Esophagus squamous epithelium (tissue), 5 donors: Measurements from ENCODE around the gene NISCH. TPM values are rescaled to one million over a fixed set of nuclear protein-coding genes. Genes with fewer than 3 reads are reported as not detected.
A peak's percentile ranks its signal among the peaks of the same experiment; 100 is the strongest.

ENCODE experiments used
- DNase-seq: peaks from one replicate; lab custom pipeline; 2025; lab: John Stamatoyannopoulos, UW
- H3K27ac ChIP-seq, 4 donors: fragments of 200-600 bp; sonication (generic); one replicate each; pipeline ENCODE4 v1.5.1; 2016 to 2019; ENCODE audit warnings: mild to moderate bottlenecking in 1 of 4
- H3K27me3 ChIP-seq, 4 donors: fragments of 200-600 bp; sonication (generic); 1 replicate in 3 of 4; 2 replicates in 1 of 4; pipeline versions ENCODE4 v1.5.1 to v1.6.0; 2017 to 2021; ENCODE audit warnings: antibody characterized with exemption in 1 of 4
- H3K36me3 ChIP-seq, 3 donors: fragments of 200-600 bp; sonication (generic); one replicate each; pipeline ENCODE4 v1.5.1; 2016 to 2019
- H3K4me1 ChIP-seq, 3 donors: fragments of 200-600 bp; sonication (generic); one replicate each; pipeline ENCODE4 v1.5.1; 2017 to 2019
- H3K4me3 ChIP-seq, 4 donors: fragments of 200-600 bp; sonication (generic); 1 replicate in 3 of 4; 2 replicates in 1 of 4; pipeline ENCODE4 v1.5.1; 2016 to 2019; ENCODE audit warnings: mild to moderate bottlenecking in 2 of 4, moderate library complexity in 1 of 4
- H3K9me3 ChIP-seq, 3 donors: fragments of 200-600 bp; sonication (generic); one replicate each; pipeline ENCODE4 v1.5.1; 2016 to 2019
- CTCF ChIP-seq, 6 experiments: fragments of 450-650 bp in 4 of 6; fragments of 200-600 bp in 2 of 6; sonication (generic) in 2 of 6; IDR thresholded peaks; one replicate each; pipeline ENCODE4 v1.5.1; 2016 to 2019; ENCODE audit warnings: antibody characterized with exemption in 6 of 6, mild to moderate bottlenecking in 4 of 6, moderate library complexity in 4 of 6
- POLR2A ChIP-seq, 4 donors: fragments of 450-650 bp; IDR thresholded peaks; one replicate each; pipeline ENCODE4 v1.6.1; 2017; ENCODE audit warnings: antibody characterized with exemption in 4 of 4, mild to moderate bottlenecking in 4 of 4, moderate library complexity in 3 of 4
- WGBS, 2 donors: methylation state at CpG; one replicate each; pipeline ENCODE4 v1.1.5; 2018; 5-methylcytosine and 5-hydroxymethylcytosine counted together
- intact Hi-C: fragments of 100-400 bp; cut with DNase I; formaldehyde crosslinking; loops from one replicate; pipeline ENCODE4 v1.15.0; 2022
- total RNA-seq, 4 donors: library from RNA; depleted of rRNA; stranded (reverse); fragments of >200 nt; gene quantifications; one replicate each; pipeline ENCODE4 v1.1.0, GENCODE V29; 2016
- donor health status: DM: yes; HTN: yes; CAD: no.

Gene NISCH
- total RNA-seq, 4 donors from 2014 or later, result 33.6 to 82.2 (median 40.6) TPM

- WGBS, 2 donors, result 92 to 96% methylated on average over 12 to 16 of the region's 23 CpGs
- H3K4me3 ChIP-seq, result no peak overlapping the region
These were observed 14.2 kb upstream of the NISCH start for GRCh38 chr3:52441091-52441771.

GRCh38 chr3:52441772-52442332, 13.6 kb upstream of the NISCH start:
- H3K27ac ChIP-seq, result peak overlapping the region in 1 of 4 donors; percentile 5
- no peak for TF ChIP-seq CTCF (IDR thresholded peaks at IDR 0.05)
- intact Hi-C loops, result no loop called here
- peaks cover 3 to 29% (median 5%) of the 10 kb centered on the region in 3 donors for H3K4me1 ChIP-seq
- no peaks in the 10 kb centered on the region for H3K9me3 ChIP-seq
- DNase-seq, result no peak
- WGBS, 2 donors, result 100% methylated on average over 1 of the region's 18 CpGs; no CpG with 5 or more reads in 1 of the 2 donors
- H3K36me3 ChIP-seq, result no peaks in the 10 kb centered on the region
- H3K4me3 ChIP-seq, result peak overlapping the region in 1 of 4 donors; percentile 32
- H3K27me3 ChIP-seq, result no peaks in the 10 kb centered on the region

More at GRCh38 chr3:52441091-52441771, 14.2 kb upstream of the NISCH start:
- TF ChIP-seq POLR2A (IDR thresholded peaks at IDR 0.05) (no peak), CTCF (IDR thresholded peaks at IDR 0.05) (no peak)
- H3K9me3 ChIP-seq, result no peaks in the 10 kb centered on the region
- H3K4me1 ChIP-seq, result peaks cover 3 to 33% (median 3%) of the 10 kb centered on the region in 3 donors
- no peak for DNase-seq
- intact Hi-C loops, result no loop called here
- no peaks in the 10 kb centered on the region for H3K36me3 ChIP-seq
- no peak overlapping the region for H3K27ac ChIP-seq
- no peaks in the 10 kb centered on the region for H3K27me3 ChIP-seq

- intact Hi-C loops, result no loop called here
- H3K27me3 ChIP-seq, result no peaks in the 10 kb centered on the region
- H3K36me3 ChIP-seq, result no peaks in the 10 kb centered on the region
- H3K4me3 ChIP-seq, result peak overlapping the region in 2 of 4 donors; percentile 5 to 32
- 89 to 94% methylated on average over 3 to 6 of the region's 16 CpGs for WGBS, 2 donors
- H3K9me3 ChIP-seq, result no peaks in the 10 kb centered on the region
- DNase-seq, result no peak
- peaks cover 3 to 24% (median 5%) of the 10 kb centered on the region in 3 donors for H3K4me1 ChIP-seq
- peak overlapping the region in 1 of 4 donors; percentile 5 for H3K27ac ChIP-seq
- TF ChIP-seq POLR2A (IDR thresholded peaks at IDR 0.05) (no peak), CTCF (IDR thresholded peaks at IDR 0.05) (no peak)
These were observed 12.8 kb upstream of the NISCH start for GRCh38 chr3:52442409-52443267.

GRCh38 chr3:52443268-52443610, 12.2 kb upstream of the NISCH start:
- H3K27me3 ChIP-seq, result no peaks in the 10 kb centered on the region
- WGBS, 2 donors, result 90% methylated on average over 2 to 6 of the region's 8 CpGs
- H3K9me3 ChIP-seq, result no peaks in the 10 kb centered on the region
- DNase-seq, result no peak
- peak overlapping the region in 1 of 4 donors; percentile 14 for H3K27ac ChIP-seq
- H3K4me3 ChIP-seq, result peak overlapping the region in 3 of 4 donors; percentile 27 to 59 (median 32)
- H3K4me1 ChIP-seq, result peaks cover 3 to 18% (median 5%) of the 10 kb centered on the region in 3 donors
- intact Hi-C loops, result no loop called here
- TF ChIP-seq POLR2A (IDR thresholded peaks at IDR 0.05) (no peak), CTCF (IDR thresholded peaks at IDR 0.05) (no peak)
- H3K36me3 ChIP-seq, result no peaks in the 10 kb centered on the region
